Tibial artery (tissue), 4 donors: ENCODE measurements around the gene OXTR.

Experiments used
- DNase-seq, 2 donors: peaks; one replicate each; pipeline ENCODE4 v3.0.0-alpha.2; 2019
- H3K27ac ChIP-seq, 2 donors: fragments of 200-600 bp; sonication (generic) in 1 of 2; 1 replicate in 1 of 2; 2 replicates in 1 of 2; pipeline ENCODE4 v1.5.1; 2018 to 2019; ENCODE audit warnings: mild to moderate bottlenecking in 1 of 2
- H3K27me3 ChIP-seq, 2 donors: fragments of 200-600 bp; sonication (generic) in 1 of 2; one replicate each; pipeline versions ENCODE4 v1.5.1 to v1.6.0; 2016 to 2019
- H3K36me3 ChIP-seq, 3 donors: fragments of 200-600 bp; sonication (generic) in 2 of 3; one replicate each; pipeline ENCODE4 v1.5.1; 2016 to 2019; ENCODE audit warnings: mild to moderate bottlenecking in 2 of 3
- H3K4me1 ChIP-seq, 4 donors: fragments of 200-600 bp; sonication (generic) in 2 of 4; 1 replicate in 3 of 4; 2 replicates in 1 of 4; pipeline ENCODE4 v1.5.1; 2016 to 2019
- H3K4me3 ChIP-seq, 2 donors: fragments of 200-600 bp; sonication (generic) in 1 of 2; 1 replicate in 1 of 2; 2 replicates in 1 of 2; pipeline ENCODE4 v1.5.1; 2018 to 2019; ENCODE audit warnings: mild to moderate bottlenecking in 2 of 2
- H3K9me3 ChIP-seq, 3 donors: fragments of 200-600 bp; sonication (generic) in 1 of 3; one replicate each; pipeline ENCODE4 v1.5.1; 2016 to 2019
- CTCF ChIP-seq, 2 experiments: fragments of 200-600 bp in 1 of 2; fragments of 450-650 bp in 1 of 2; IDR thresholded peaks; one replicate each; pipeline ENCODE4 v1.5.1; 2017 to 2019; ENCODE audit warnings: antibody characterized with exemption in 2 of 2, mild to moderate bottlenecking in 1 of 2, moderate library complexity in 1 of 2
- intact Hi-C: fragments of 100-400 bp; cut with DNase I; formaldehyde crosslinking; loops from one replicate; pipeline ENCODE4 v1.15.0; 2023; ENCODE audit warnings: low total_unique reads

The OXTR gene

GRCh38 chr3:8767667-8768363 is 1.6 kb downstream of the OXTR start:
- peak overlapping the region; percentile 28 to 45 for H3K4me3 ChIP-seq
- no peaks in the 10 kb centered on the region for H3K9me3 ChIP-seq
- TF ChIP-seq CTCF (IDR thresholded peaks at IDR 0.05): no peak
- intact Hi-C loops: no loop called here
- DNase-seq: no peak
- no peaks in the 10 kb centered on the region for H3K36me3 ChIP-seq
- H3K4me1 ChIP-seq: peaks cover 0 to 29% (median 21%) of the 10 kb centered on the region in 4 donors
- H3K27ac ChIP-seq: no peak overlapping the region
- H3K27me3 ChIP-seq: peaks cover 0 to 24% of the 10 kb centered on the region in 2 donors

- H3K27me3 ChIP-seq: peaks cover 0 to 24% of the 10 kb centered on the region in 2 donors
- peak overlapping the region in 1 of 2 donors; percentile 45 for H3K4me3 ChIP-seq
- DNase-seq: no peak
- TF ChIP-seq CTCF (IDR thresholded peaks at IDR 0.05): no peak
- no peaks in the 10 kb centered on the region for H3K36me3 ChIP-seq
- H3K4me1 ChIP-seq: peaks cover 0 to 29% (median 21%) of the 10 kb centered on the region in 4 donors
- intact Hi-C loops: no loop called here
- H3K27ac ChIP-seq: no peak overlapping the region
- H3K9me3 ChIP-seq: no peaks in the 10 kb centered on the region
Measured at GRCh38 chr3:8767256-8767666, 2.2 kb downstream of the OXTR start.

GRCh38 chr3:8766148-8766547 is 3.3 kb downstream of the OXTR start:
- no peak for TF ChIP-seq CTCF (IDR thresholded peaks at IDR 0.05)
- H3K27me3 ChIP-seq: peaks cover 0 to 24% of the 10 kb centered on the region in 2 donors
- intact Hi-C loops: no loop called here
- H3K4me1 ChIP-seq: peaks cover 0 to 29% (median 21%) of the 10 kb centered on the region in 4 donors
- no peak for DNase-seq
- H3K36me3 ChIP-seq: no peaks in the 10 kb centered on the region
- no peak overlapping the region for H3K27ac ChIP-seq
- no peaks in the 10 kb centered on the region for H3K9me3 ChIP-seq
- no peak overlapping the region for H3K4me3 ChIP-seq

- intact Hi-C loops: no loop called here
- no peak for TF ChIP-seq CTCF (IDR thresholded peaks at IDR 0.05)
Measured at GRCh38 chr3:8765528-8765927, 3.9 kb downstream of the OXTR start.

GRCh38 chr3:8764528-8764927 is 4.9 kb downstream of the OXTR start:
- no peaks in the 10 kb centered on the region for H3K9me3 ChIP-seq
- H3K36me3 ChIP-seq: no peaks in the 10 kb centered on the region
- no peak overlapping the region for H3K4me3 ChIP-seq
- no peak for DNase-seq
- no peak overlapping the region for H3K27ac ChIP-seq
- intact Hi-C loops: no loop called here
- peaks cover 0 to 24% of the 10 kb centered on the region in 2 donors for H3K27me3 ChIP-seq
- peaks cover 0 to 25% (median 21%) of the 10 kb centered on the region in 4 donors for H3K4me1 ChIP-seq
- no peak for TF ChIP-seq CTCF (IDR thresholded peaks at IDR 0.05)

More at GRCh38 chr3:8765528-8765927, 3.9 kb downstream of the OXTR start:
- Histone ChIP-seq H3K27ac (no peak overlapping the region), H3K9me3 (no peaks in the 10 kb centered on the region), H3K36me3 (no peaks in the 10 kb centered on the region), H3K4me1 (peaks cover 0 to 29% (median 21%) of the 10 kb centered on the region in 4 donors), H3K4me3 (no peak overlapping the region), H3K27me3 (peaks cover 0 to 24% of the 10 kb centered on the region in 2 donors)
- no peak for DNase-seq
